Upper lobe of right lung (tissue), 1 donor: ENCODE data around the gene MTRF1L. TPM values are rescaled to one million over a fixed set of nuclear protein-coding genes. Genes with fewer than 3 reads are reported as not detected.

Experiments
- ATAC-seq: fragments of 200-7000 bp; cut with Tn5 transposase; one replicate; pipeline ENCODE4 v1.9.1; 2020; ENCODE audit warnings: mild to moderate bottlenecking, moderate library complexity
- DNase-seq: peaks from one replicate; pipeline ENCODE4 v3.0.0-alpha.2; 2020
- H3K27ac ChIP-seq: fragments of 200-600 bp; one replicate; pipeline ENCODE4 v1.8.0; 2022
- H3K27me3 ChIP-seq: fragments of 200-600 bp; one replicate; pipeline ENCODE4 v1.8.0; 2022; ENCODE audit warnings: mild to moderate bottlenecking
- H3K36me3 ChIP-seq: fragments of 200-600 bp; one replicate; pipeline ENCODE4 v1.8.0; 2022
- H3K4me1 ChIP-seq: fragments of 200-600 bp; one replicate; pipeline ENCODE4 v1.8.0; 2022
- H3K4me3 ChIP-seq: fragments of 200-600 bp; one replicate; pipeline ENCODE4 v1.8.0; 2022; ENCODE audit warnings: mild to moderate bottlenecking
- H3K9me3 ChIP-seq: fragments of 200-600 bp; one replicate; pipeline ENCODE4 v1.8.0; 2022
- intact Hi-C: fragments of 100-400 bp; cut with DNase I; formaldehyde crosslinking; loops from one replicate; pipeline ENCODE4 v1.11.0; 2022
- total RNA-seq: library from RNA; stranded (reverse); fragmentation: NEBNext Ultra II Directional; extraction: Animal tissue kit (Norgen Biotek cat#: 25700); gene quantifications from one replicate; pipeline ENCODE4 v1.2.1, GENCODE V29; 2021
- TF ChIP-seq, protein P1 (sequence below): fragments of 200-600 bp; IDR thresholded peaks from one replicate; pipeline ENCODE4 v1.8.0; 2022; ENCODE audit warnings: antibody characterized with exemption
- donor health status: DM: no; HTN: yes; CAD: no; lungs with severe emphysema.

Gene MTRF1L
- total RNA-seq, 1 donor from 2014 or later = 17.9 TPM

DNA sequence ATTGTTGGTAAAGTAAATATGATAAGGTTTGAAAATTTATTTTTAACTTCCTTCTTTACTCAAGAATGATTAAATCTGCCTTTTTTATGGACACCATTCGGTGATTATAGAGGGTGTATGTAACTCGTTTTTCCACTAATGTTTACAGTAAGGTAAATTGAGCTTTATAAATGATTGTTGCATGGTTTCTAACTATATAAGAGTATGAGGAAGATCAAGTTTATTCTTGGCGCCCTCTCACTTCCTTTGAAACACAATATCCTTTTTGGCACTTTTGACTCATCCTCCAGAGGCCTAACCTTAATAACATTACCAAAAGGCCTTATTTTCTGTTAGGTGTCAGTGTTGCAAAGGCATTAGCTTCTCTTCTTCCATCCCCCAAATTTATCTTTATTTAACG, 41.8 kb upstream of the MTRF1L start:
- Histone ChIP-seq H3K27ac (no peak overlapping the region), H3K36me3 (no peaks in the 10 kb centered on the region), H3K4me1 (no peaks in the 10 kb centered on the region), H3K27me3 (no peaks in the 10 kb centered on the region), H3K4me3 (no peak overlapping the region), H3K9me3 (no peaks in the 10 kb centered on the region)
- no peak for ATAC-seq
- TF ChIP-seq, protein P1, sequence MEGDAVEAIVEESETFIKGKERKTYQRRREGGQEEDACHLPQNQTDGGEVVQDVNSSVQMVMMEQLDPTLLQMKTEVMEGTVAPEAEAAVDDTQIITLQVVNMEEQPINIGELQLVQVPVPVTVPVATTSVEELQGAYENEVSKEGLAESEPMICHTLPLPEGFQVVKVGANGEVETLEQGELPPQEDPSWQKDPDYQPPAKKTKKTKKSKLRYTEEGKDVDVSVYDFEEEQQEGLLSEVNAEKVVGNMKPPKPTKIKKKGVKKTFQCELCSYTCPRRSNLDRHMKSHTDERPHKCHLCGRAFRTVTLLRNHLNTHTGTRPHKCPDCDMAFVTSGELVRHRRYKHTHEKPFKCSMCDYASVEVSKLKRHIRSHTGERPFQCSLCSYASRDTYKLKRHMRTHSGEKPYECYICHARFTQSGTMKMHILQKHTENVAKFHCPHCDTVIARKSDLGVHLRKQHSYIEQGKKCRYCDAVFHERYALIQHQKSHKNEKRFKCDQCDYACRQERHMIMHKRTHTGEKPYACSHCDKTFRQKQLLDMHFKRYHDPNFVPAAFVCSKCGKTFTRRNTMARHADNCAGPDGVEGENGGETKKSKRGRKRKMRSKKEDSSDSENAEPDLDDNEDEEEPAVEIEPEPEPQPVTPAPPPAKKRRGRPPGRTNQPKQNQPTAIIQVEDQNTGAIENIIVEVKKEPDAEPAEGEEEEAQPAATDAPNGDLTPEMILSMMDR = no peak
- intact Hi-C loops = no loop called here
- DNase-seq = no peak

DNA sequence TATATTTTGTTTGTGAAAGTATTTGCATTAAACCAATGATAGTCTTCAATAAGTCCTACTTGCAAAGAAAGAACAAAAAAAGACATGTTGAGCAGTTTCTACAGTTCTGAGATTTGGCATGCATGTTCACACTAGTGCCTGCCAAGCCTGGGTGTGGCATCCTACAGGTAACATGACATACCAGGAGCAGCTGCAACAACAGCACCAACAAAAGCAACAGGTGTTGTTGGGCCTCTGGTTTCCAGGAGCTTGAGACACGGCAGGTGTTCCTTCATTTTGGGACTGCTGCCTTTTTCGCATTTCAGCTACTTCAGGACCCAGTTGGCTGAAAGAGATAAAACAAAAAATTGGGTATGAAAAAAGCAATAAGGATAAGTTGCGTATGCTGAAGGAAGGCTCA, 41.2 kb upstream of the MTRF1L start:
- no peak overlapping the region for H3K27ac ChIP-seq
- intact Hi-C loops = no loop called here
- DNase-seq (no peak), ATAC-seq (no peak)
- H3K4me3 ChIP-seq = no peak overlapping the region
- H3K9me3 ChIP-seq = no peaks in the 10 kb centered on the region
- H3K4me1 ChIP-seq = no peaks in the 10 kb centered on the region
- no peaks in the 10 kb centered on the region for H3K27me3 ChIP-seq
- TF ChIP-seq, protein P1 = no peak
- no peaks in the 10 kb centered on the region for H3K36me3 ChIP-seq

DNA sequence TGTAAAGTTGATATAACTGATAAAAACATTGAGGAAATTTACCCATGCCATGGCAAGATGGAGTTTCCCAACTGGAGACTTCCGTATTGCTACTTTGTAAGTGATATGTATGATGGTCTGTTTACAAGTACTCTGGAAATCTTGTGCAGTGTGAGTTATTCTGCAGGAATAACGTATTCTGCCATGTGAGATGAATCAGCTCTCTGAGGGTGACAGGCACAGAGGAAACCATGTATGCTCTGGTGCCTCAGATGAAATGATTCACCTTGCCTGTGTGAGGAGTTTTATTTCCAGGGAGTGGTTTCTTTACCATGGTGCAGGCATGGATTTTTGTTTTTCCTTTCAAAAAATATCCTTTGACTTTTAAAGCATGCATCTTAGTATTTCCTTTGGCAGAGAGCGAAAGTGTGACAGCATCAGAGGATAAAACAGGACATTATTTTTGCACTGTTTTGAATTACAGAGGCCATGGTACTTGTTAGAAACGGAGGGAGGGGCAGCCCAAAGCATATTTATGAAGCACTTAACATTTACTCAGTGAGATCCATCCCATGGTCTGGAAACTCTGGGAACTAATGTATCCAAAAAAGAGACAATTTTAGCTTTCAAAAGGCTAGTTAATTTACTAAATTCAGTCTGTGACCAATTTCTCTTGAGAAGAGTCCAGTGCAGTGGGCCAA, 36.0 kb upstream of the MTRF1L start:
- Histone ChIP-seq H3K4me1 (no peaks in the 10 kb centered on the region), H3K4me3 (no peak overlapping the region), H3K27me3 (no peaks in the 10 kb centered on the region), H3K36me3 (no peaks in the 10 kb centered on the region), H3K9me3 (no peaks in the 10 kb centered on the region), H3K27ac (no peak overlapping the region)
- intact Hi-C loops = no loop called here
- TF ChIP-seq, protein P1 = no peak
- ATAC-seq (no peak), DNase-seq (no peak)

DNA sequence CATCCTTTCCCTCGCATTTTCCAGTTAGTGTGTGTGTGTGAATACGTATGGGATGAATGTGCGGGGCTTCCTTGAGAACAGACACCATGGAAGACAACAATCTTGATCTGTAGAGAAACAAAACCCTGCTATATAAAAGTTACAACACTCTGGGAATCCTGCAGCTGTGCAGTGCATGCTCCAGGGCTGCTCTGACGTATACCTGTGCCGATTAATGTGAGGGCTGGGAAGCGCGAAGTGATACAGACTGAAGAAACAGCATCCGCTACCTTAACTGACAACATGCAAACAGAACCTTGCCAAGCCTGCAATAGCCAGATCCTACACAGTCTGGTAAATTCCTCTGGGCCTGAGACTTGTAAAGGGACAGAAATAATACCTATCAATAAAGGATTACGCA, 31.6 kb upstream of the MTRF1L start:
- Histone ChIP-seq H3K4me3 (no peak overlapping the region), H3K36me3 (no peaks in the 10 kb centered on the region), H3K27ac (no peak overlapping the region), H3K4me1 (no peaks in the 10 kb centered on the region), H3K9me3 (no peaks in the 10 kb centered on the region), H3K27me3 (no peaks in the 10 kb centered on the region)
- intact Hi-C loops = no loop called here
- ATAC-seq (no peak), DNase-seq (no peak)
- TF ChIP-seq, protein P1 = no peak

DNA sequence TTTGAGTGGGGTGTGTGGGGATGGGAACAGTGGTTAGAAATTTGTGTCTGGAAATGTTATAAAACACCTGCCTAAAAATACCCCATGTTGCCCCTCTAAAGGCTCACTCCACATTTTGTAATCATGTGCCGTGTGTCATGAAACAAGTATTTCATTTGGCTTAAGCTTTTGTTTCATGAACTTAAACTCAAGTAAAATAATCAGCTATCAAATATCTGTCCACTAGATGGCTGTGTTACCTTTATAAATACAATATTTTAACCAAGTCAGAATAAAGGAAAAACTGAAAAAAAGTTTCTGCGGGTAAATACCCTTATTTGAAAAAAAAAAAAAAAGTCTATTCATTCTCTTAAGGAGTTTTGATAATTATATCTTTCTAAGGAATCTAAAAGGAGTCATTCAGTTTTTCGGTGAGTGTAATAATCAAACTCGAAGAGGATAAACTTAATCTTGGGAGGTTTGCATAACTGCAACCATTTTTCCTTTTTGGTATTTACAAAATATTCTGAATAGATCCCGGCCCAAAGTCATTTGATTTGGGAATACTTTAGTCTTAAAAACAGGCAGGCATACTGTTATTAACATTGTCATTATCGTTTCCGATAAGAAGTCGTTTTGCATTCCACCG, 29.9 kb upstream of the MTRF1L start:
- intact Hi-C loops = no loop called here
- H3K4me3 ChIP-seq = no peak overlapping the region
- H3K4me1 ChIP-seq = no peaks in the 10 kb centered on the region
- TF ChIP-seq, protein P1 = peak; percentile 48
- DNase-seq = no peak
- no peak for ATAC-seq
- H3K9me3 ChIP-seq = no peaks in the 10 kb centered on the region
- H3K36me3 ChIP-seq = no peaks in the 10 kb centered on the region
- no peak overlapping the region for H3K27ac ChIP-seq
- H3K27me3 ChIP-seq = no peaks in the 10 kb centered on the region
